Activated CD8-positive, alpha-beta memory T cell treated with anti-CD3 and anti-CD28 coated beads, Interleukin-2, amount 50 U/mL, for 24 hours (primary cell): ENCODE data around the gene GATA6.
"Not testable (repeated sequence)": the region's sequence is repeated elsewhere in the genome, so short reads cannot be mapped to it uniquely, and the experiment has no call there.

Experiments
- DNase-seq: peaks from one replicate; pipeline ENCODE4 v3.0.0-alpha.2; 2020; ENCODE audit errors: extremely low read depth

GATA6 gene

GRCh38 chr18:22182884-22183697 is 13.7 kb downstream of the GATA6 start:
- DNase-seq, result no peak

GRCh38 chr18:22183698-22184170 is 14.3 kb downstream of the GATA6 start:
- DNase-seq, result no peak

GRCh38 chr18:22184573-22184972 is 15.2 kb downstream of the GATA6 start:
- DNase-seq, result not testable (repeated sequence)

- no peak for DNase-seq
Observed at GRCh38 chr18:22185273-22185672, 15.9 kb downstream of the GATA6 start.

GRCh38 chr18:22185771-22186386 is 16.5 kb downstream of the GATA6 start:
- no peak for DNase-seq

GRCh38 chr18:22186484-22186971 is 17.1 kb downstream of the GATA6 start:
- no peak for DNase-seq

- no peak for DNase-seq
Observed at GRCh38 chr18:22188559-22189267, 19.3 kb downstream of the GATA6 start.

GRCh38 chr18:22189449-22190166 is 20.2 kb downstream of the GATA6 start:
- DNase-seq, result no peak

GRCh38 chr18:22191346-22191695 is 21.9 kb downstream of the GATA6 start:
- no peak for DNase-seq

GRCh38 chr18:22191923-22192322 is 22.5 kb downstream of the GATA6 start:
- no peak for DNase-seq

- DNase-seq, result no peak
Observed at GRCh38 chr18:22193466-22193865, 24.1 kb downstream of the GATA6 start.

- DNase-seq, result no peak
Observed at GRCh38 chr18:22194151-22194598, 24.8 kb downstream of the GATA6 start.

GRCh38 chr18:22195052-22195451 is 25.7 kb downstream of the GATA6 start:
- DNase-seq, result no peak

GRCh38 chr18:22196943-22197342 is 27.6 kb downstream of the GATA6 start:
- not testable (repeated sequence) for DNase-seq

GRCh38 chr18:22197668-22198067 is 28.3 kb downstream of the GATA6 start:
- DNase-seq, result no peak

GRCh38 chr18:22198163-22198562 is 28.8 kb downstream of the GATA6 start:
- DNase-seq, result no peak

- DNase-seq, result no peak
Observed at GRCh38 chr18:22199005-22199404, 29.6 kb downstream of the GATA6 start.

GRCh38 chr18:22200611-22201225 is 31.3 kb downstream of the GATA6 start:
- DNase-seq, result no peak

GRCh38 chr18:22203035-22203434 is 33.6 kb downstream of the GATA6 start:
- no peak for DNase-seq

- no peak for DNase-seq
Observed at GRCh38 chr18:22203536-22204213, 34.3 kb downstream of the GATA6 start.

GRCh38 chr18:22204214-22204536 is 34.8 kb downstream of the GATA6 start:
- DNase-seq, result no peak
